ENCODE data around the gene WDFY2.

GRCh38 chr13:51772105-51772455 is 187.8 kb downstream of the WDFY2 start:
- TF ChIP-seq CTCF (IDR thresholded peaks at IDR 0.05; ENCODE audit: low read depth, low read length, missing input control) (no peak), FOXA1 (IDR thresholded peaks at IDR 0.05) (no peak), HNF4A (conservative IDR thresholded peaks at IDR 0.05) (no peak), REST (IDR thresholded peaks at IDR 0.05) (no peak)
